Endothelial cell of umbilical vein (primary cell): ENCODE results near the gene MSN. TPM values are rescaled to one million over a fixed set of nuclear protein-coding genes. Genes with fewer than 3 reads are reported as not detected.

ENCODE experiments used
- BruUV-seq: library from RNA; stranded (reverse); fragments of 400-500 nt; replicated peaks from 2 replicates; lab custom pipeline; 2021; lab: Mats Ljungman, UMichigan
- CTCF ChIA-PET: fragments of 300-600, 350-600 bp; sonication (Branson Sonifier 250); formaldehyde crosslinking; loops from one replicate; lab custom pipeline; 2021; ENCODE audit warnings: antibody characterized with exemption, inconsistent platforms; lab: Charles Lee
- POLR2A ChIA-PET: fragments of 300-600, 350-600 bp; sonication (Branson Sonifier 250); formaldehyde crosslinking; loops from one replicate; lab custom pipeline; 2021; ENCODE audit warnings: antibody characterized with exemption, inconsistent platforms; lab: Charles Lee
- DNase-seq: peaks from one replicate; pipeline ENCODE4 v3.0.0-alpha.2; 2011; ENCODE audit warnings: low read depth, low spot score
- FAIRE-seq: peaks from 2 replicates; lab custom pipeline; 2011; peaks lifted over from hg19 to GRCh38; lab: Jason Lieb, UNC
- H2AFZ ChIP-seq: 2 replicates; pipeline ENCODE4 v1.6.0; 2012; ENCODE audit warnings: low read depth, low read length, control low read depth, inconsistent platforms
- H3K27ac ChIP-seq: 2 replicates; pipeline ENCODE4 v1.5.1; 2011; ENCODE audit warnings: low read depth, mild to moderate bottlenecking, control low read depth, low read length, moderate library complexity; ENCODE audit not compliant: insufficient read depth
- H3K27me3 ChIP-seq, 2 experiments: 2 replicates each; pipeline versions ENCODE4 v1.6.0 to v1.6.1; 2011; ENCODE audit warnings: low read length in 2 of 2, mixed read lengths in 1 of 2; ENCODE audit not compliant: control insufficient read depth in 2 of 2, insufficient read depth in 2 of 2
- H3K36me3 ChIP-seq, 2 experiments: 2 replicates in 1 of 2; 3 replicates in 1 of 2; pipeline ENCODE4 v1.5.1; 2011; ENCODE audit warnings: low read length in 2 of 2, mild to moderate bottlenecking in 1 of 2, moderate library complexity in 1 of 2; ENCODE audit not compliant: control insufficient read depth in 2 of 2, insufficient read depth in 2 of 2; ENCODE audit errors: extremely low read depth in 1 of 2
- H3K4me1 ChIP-seq: 3 replicates; pipeline ENCODE4 v1.5.1; 2011; ENCODE audit warnings: mild to moderate bottlenecking, low read length; ENCODE audit not compliant: control insufficient read depth, insufficient read depth; ENCODE audit errors: extremely low read depth
- H3K4me2 ChIP-seq: 2 replicates; pipeline ENCODE4 v1.6.1; 2011; ENCODE audit warnings: low read length, control low read depth, mixed read lengths; ENCODE audit not compliant: insufficient read depth
- H3K4me3 ChIP-seq, 3 experiments: fragments of 200-600 bp in 1 of 3; sonication (generic), shearing (Covaris generic) in 1 of 3; replicated peaks in 1 of 3; 2 replicates each; pipeline ENCODE4 v1.5.1; 2011 to 2016; ENCODE audit warnings: control low read depth in 3 of 3, low read length in 3 of 3, mild to moderate bottlenecking in 2 of 3, inconsistent platforms in 1 of 3, low read depth in 1 of 3, moderate library complexity in 1 of 3; ENCODE audit not compliant: insufficient read depth in 1 of 3
- H3K79me2 ChIP-seq: 2 replicates; pipeline ENCODE4 v1.6.0; 2012; ENCODE audit warnings: low read length, inconsistent platforms; ENCODE audit not compliant: control insufficient read depth, insufficient read depth
- H3K9ac ChIP-seq: replicated peaks from 2 replicates; pipeline ENCODE3; 2011; ENCODE audit warnings: low read length, control low read depth; ENCODE audit not compliant: insufficient read depth; ENCODE audit errors: extremely low read depth
- H3K9me1 ChIP-seq: replicated peaks from 3 replicates; pipeline ENCODE4 v1.6.0; 2011; ENCODE audit warnings: mild to moderate bottlenecking, low read length; ENCODE audit not compliant: control insufficient read depth, insufficient read depth; ENCODE audit errors: extremely low read depth
- H3K9me3 ChIP-seq: replicated peaks from 2 replicates; pipeline ENCODE4 v1.5.1; 2012; ENCODE audit warnings: low read length, inconsistent platforms; ENCODE audit not compliant: control insufficient read depth, insufficient read depth
- H4K20me1 ChIP-seq: replicated peaks from 2 replicates; pipeline ENCODE3; 2011; ENCODE audit warnings: mild to moderate bottlenecking, low read length; ENCODE audit not compliant: control insufficient read depth, insufficient read depth; ENCODE audit errors: extremely low read depth
- CTCF ChIP-seq, 2 donors: IDR thresholded peaks; 1 replicate in 1 of 2; 2 replicates in 1 of 2; pipeline ENCODE4 v1.5.1; 2011; ENCODE audit warnings: low read length in 2 of 2, mild to moderate bottlenecking in 2 of 2, moderate library complexity in 2 of 2, control low read depth in 1 of 2, inconsistent platforms in 1 of 2, low read depth in 1 of 2; ENCODE audit not compliant: insufficient read depth in 1 of 2; ENCODE audit errors: extremely low read depth in 1 of 2
- EZH2 ChIP-seq: IDR thresholded peaks from 2 replicates; pipeline ENCODE4 v1.6.1; 2012; ENCODE audit warnings: borderline replicate concordance, low read depth, mild to moderate bottlenecking, moderate library complexity, low read length, inconsistent platforms; ENCODE audit not compliant: severe bottlenecking
- FOS ChIP-seq: IDR thresholded peaks from 2 replicates; pipeline ENCODE4 v1.6.1; 2011; ENCODE audit warnings: mild to moderate bottlenecking, low read length, moderate library complexity, borderline replicate concordance; ENCODE audit not compliant: insufficient read depth
- GATA2 ChIP-seq: IDR thresholded peaks from 2 replicates; pipeline ENCODE4 v1.7.0; 2011; ENCODE audit warnings: low read depth, mild to moderate bottlenecking, moderate library complexity, mixed read lengths, low read length; ENCODE audit not compliant: insufficient read length, insufficient read depth
- JUN ChIP-seq: IDR thresholded peaks from 2 replicates; pipeline ENCODE4 v1.6.1; 2011; ENCODE audit warnings: borderline replicate concordance, low read depth; ENCODE audit not compliant: insufficient read length, insufficient read depth
- MAX ChIP-seq: IDR thresholded peaks from 2 replicates; pipeline ENCODE4 v1.6.1; 2011; ENCODE audit not compliant: insufficient read depth, insufficient read length
- MYC ChIP-seq: IDR thresholded peaks from one replicate; pipeline ENCODE4 v1.6.1; 2011; ENCODE audit warnings: mild to moderate bottlenecking, low read depth, low read length
- POLR2AphosphoS5 ChIP-seq: IDR thresholded peaks from 2 replicates; pipeline ENCODE4 v1.6.1; 2012; ENCODE audit warnings: low read depth, mild to moderate bottlenecking, control low read depth, low read length, moderate library complexity; ENCODE audit not compliant: insufficient read depth
- dilution Hi-C: fragments of 300-500 bp; cut with MboI; formaldehyde crosslinking; loops from one replicate; pipeline ENCODE4 v1.15.0; 2019; ENCODE audit warnings: low sequenced_read_pairs; ENCODE audit not compliant: extremely low pct_ligation_motif_present
- intact Hi-C: fragments of 100-400 bp; cut with micrococcal nuclease; formaldehyde crosslinking; loops from one replicate; pipeline ENCODE4 v1.10.0; 2022
- polyA plus RNA-seq, 4 experiments: library from polyadenylated mRNA; depleted of rRNA in 3 of 4; stranded (reverse) in 3 of 4; unstranded in 1 of 4; fragments of >200 nt; gene quantifications; 2 replicates each; pipeline versions ENCODE4 v1.2.1 to v1.2.3, GENCODE V29; 2011 to 2012; ENCODE audit warnings: missing spikeins in 1 of 4
- total RNA-seq: library from RNA; stranded (reverse); gene quantifications from 2 replicates; pipeline ENCODE4 v1.2.3, GENCODE V29; 2021

MSN gene
- total and polyA plus RNA-seq, 2 donors (not counting 3 experiments of a cell fraction or from before 2014, with no cell fraction given): 528 to 635 TPM

- Histone ChIP-seq H3K27me3 (no peaks in the 10 kb centered on the region), H3K4me3 (no peak overlapping the region), H3K4me1 (peaks cover 68% of the 10 kb centered on the region), H3K9me1 (no peaks in the 10 kb centered on the region), H3K9ac (peak overlapping the region; percentile 87), H3K27ac (peak overlapping the region; percentile 94), H3K79me2 (peaks cover 93% of the 10 kb centered on the region), H3K4me2 (peak overlapping the region; percentile 74), H4K20me1 (no peaks in the 10 kb centered on the region), H3K36me3 (peaks cover 0 to 4% of the 10 kb centered on the region in 2 experiments), H2AFZ (no peak overlapping the region), H3K9me3 (no peaks in the 10 kb centered on the region)
- CTCF ChIA-PET: interaction anchor here (0.6 to 2.8 kb wide), 9 partner anchors 11 to 83 kb away, joined by 3 to 19 read pairs (median 6); partner anchors contain the start of gene MSN
- TF ChIP-seq MYC (no peak), JUN (peak; percentile 54), MAX (no peak), GATA2 (no peak), EZH2 (no peak), CTCF (IDR thresholded peaks at IDR 0.05; ENCODE audit: extremely low read depth in 1 of 2, insufficient read depth in 1 of 2, low read depth in 1 of 2, low read length in 2 of 2) (no peak), POLR2AphosphoS5 (no peak), FOS (peak; percentile 80)
- peak; percentile 83 for DNase-seq
- no TSS peak for BruUV-seq
- POLR2A ChIA-PET: interaction anchor here (0.9 to 2.1 kb wide), 7 partner anchors 10 to 78 kb away, joined by 3 to 12 read pairs (median 7); no protein-coding TSS in a partner anchor
- dilution Hi-C loops (no loop called here), intact Hi-C loops (loop anchor here (1.0 kb wide), 5 partner anchors 19 to 84 kb away; no protein-coding TSS in a partner anchor)
- peak; percentile 97 for FAIRE-seq
Observed at GRCh38 chrX:65679071-65679540, 11.7 kb downstream of the MSN start.
